OCI-LY1 (cell line): ENCODE measurements around the gene CCDC81.

ENCODE experiments used
- EZH2 ChIP-seq: fragments of 200-600 bp; sonication (generic), shearing (Covaris generic); IDR thresholded peaks from 2 replicates; pipeline ENCODE4 v1.8.0; 2017; ENCODE audit warnings: borderline replicate concordance, mixed run types, mild to moderate bottlenecking, antibody characterized with exemption, low read length, moderate library complexity, mixed read lengths
- TF ChIP-seq, protein P1 (sequence below): fragments of 200-600 bp; sonication (generic), shearing (Covaris generic); IDR thresholded peaks from 2 replicates; pipeline ENCODE4 v1.5.1; 2017; ENCODE audit warnings: mild to moderate bottlenecking, antibody characterized with exemption, low read length, moderate library complexity, mixed read lengths

DNA sequence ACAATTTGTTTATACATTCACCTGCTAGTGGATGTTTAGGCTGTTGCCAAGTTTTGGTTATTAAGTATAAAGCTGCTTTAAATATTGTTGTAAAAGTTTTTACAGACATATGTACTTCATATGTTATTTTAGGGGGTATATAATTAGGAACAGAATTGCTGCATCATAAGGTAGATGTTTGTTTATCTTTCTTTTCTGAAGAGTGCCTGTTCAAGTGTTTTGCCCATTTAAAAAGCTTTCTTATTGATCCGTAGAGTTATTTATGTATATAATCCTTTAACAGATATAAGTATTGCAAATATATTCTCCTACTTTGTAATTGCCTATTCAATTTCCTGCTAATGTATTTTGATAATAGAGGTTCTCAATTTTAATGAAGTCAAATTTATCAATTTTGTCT, 11.3 kb upstream of the CCDC81 start:
- TF ChIP-seq, protein P1, sequence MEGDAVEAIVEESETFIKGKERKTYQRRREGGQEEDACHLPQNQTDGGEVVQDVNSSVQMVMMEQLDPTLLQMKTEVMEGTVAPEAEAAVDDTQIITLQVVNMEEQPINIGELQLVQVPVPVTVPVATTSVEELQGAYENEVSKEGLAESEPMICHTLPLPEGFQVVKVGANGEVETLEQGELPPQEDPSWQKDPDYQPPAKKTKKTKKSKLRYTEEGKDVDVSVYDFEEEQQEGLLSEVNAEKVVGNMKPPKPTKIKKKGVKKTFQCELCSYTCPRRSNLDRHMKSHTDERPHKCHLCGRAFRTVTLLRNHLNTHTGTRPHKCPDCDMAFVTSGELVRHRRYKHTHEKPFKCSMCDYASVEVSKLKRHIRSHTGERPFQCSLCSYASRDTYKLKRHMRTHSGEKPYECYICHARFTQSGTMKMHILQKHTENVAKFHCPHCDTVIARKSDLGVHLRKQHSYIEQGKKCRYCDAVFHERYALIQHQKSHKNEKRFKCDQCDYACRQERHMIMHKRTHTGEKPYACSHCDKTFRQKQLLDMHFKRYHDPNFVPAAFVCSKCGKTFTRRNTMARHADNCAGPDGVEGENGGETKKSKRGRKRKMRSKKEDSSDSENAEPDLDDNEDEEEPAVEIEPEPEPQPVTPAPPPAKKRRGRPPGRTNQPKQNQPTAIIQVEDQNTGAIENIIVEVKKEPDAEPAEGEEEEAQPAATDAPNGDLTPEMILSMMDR, result no peak
- TF ChIP-seq EZH2, result no peak
